ENCODE results near the gene SIPA1L3.
A peak's percentile ranks its signal among the peaks of the same experiment; 100 is the strongest.
"Not testable (repeated sequence)": the region's sequence is repeated elsewhere in the genome, so short reads cannot be mapped to it uniquely, and the experiment has no call there.

Gene SIPA1L3

GRCh38 chr19:37909661-37910199, 2.7 kb downstream of the SIPA1L3 start:
- DNase-seq (ENCODE audit: low read depth) = peak; percentile 13

GRCh38 chr19:37914908-37915307, 7.9 kb downstream of the SIPA1L3 start:
- DNase-seq (ENCODE audit: low read depth) = no peak

- no peak for DNase-seq (ENCODE audit: low read depth)
Measured at GRCh38 chr19:37920591-37921450, 13.8 kb downstream of the SIPA1L3 start.

- DNase-seq (ENCODE audit: low read depth) = not testable (repeated sequence)
Measured at GRCh38 chr19:37924573-37924972, 17.6 kb downstream of the SIPA1L3 start.

- no peak for DNase-seq (ENCODE audit: low read depth)
Measured at GRCh38 chr19:37925212-37925611, 18.2 kb downstream of the SIPA1L3 start.

- DNase-seq (ENCODE audit: low read depth) = no peak
Measured at GRCh38 chr19:37926255-37926654, 19.2 kb downstream of the SIPA1L3 start.

- no peak for DNase-seq (ENCODE audit: low read depth)
Measured at GRCh38 chr19:37926711-37927110, 19.7 kb downstream of the SIPA1L3 start.

- no peak for DNase-seq (ENCODE audit: low read depth)
Measured at GRCh38 chr19:37928527-37929286, 21.7 kb downstream of the SIPA1L3 start.

- DNase-seq (ENCODE audit: low read depth) = no peak
Measured at GRCh38 chr19:37929355-37929923, 22.4 kb downstream of the SIPA1L3 start.

GRCh38 chr19:37930416-37930815, 23.4 kb downstream of the SIPA1L3 start:
- DNase-seq (ENCODE audit: low read depth) = peak; percentile 39

GRCh38 chr19:37931881-37932655, 25.1 kb downstream of the SIPA1L3 start:
- peak; percentile 77 for DNase-seq (ENCODE audit: low read depth)

- peak; percentile 68 for DNase-seq (ENCODE audit: low read depth)
Measured at GRCh38 chr19:37932985-37933936, 26.3 kb downstream of the SIPA1L3 start.

GRCh38 chr19:37933937-37934358, 26.9 kb downstream of the SIPA1L3 start:
- no peak for DNase-seq (ENCODE audit: low read depth)

- DNase-seq (ENCODE audit: low read depth) = no peak
Measured at GRCh38 chr19:37935341-37935740, 28.3 kb downstream of the SIPA1L3 start.

GRCh38 chr19:37936166-37936565, 29.2 kb downstream of the SIPA1L3 start:
- no peak for DNase-seq (ENCODE audit: low read depth)

GRCh38 chr19:37936886-37937285, 29.9 kb downstream of the SIPA1L3 start:
- DNase-seq (ENCODE audit: low read depth) = no peak

GRCh38 chr19:37938353-37938752, 31.3 kb downstream of the SIPA1L3 start:
- DNase-seq (ENCODE audit: low read depth) = no peak

- peak; percentile 32 for DNase-seq (ENCODE audit: low read depth)
Measured at GRCh38 chr19:37941782-37942515, 34.9 kb downstream of the SIPA1L3 start.

- DNase-seq (ENCODE audit: low read depth) = no peak
Measured at GRCh38 chr19:37942516-37942902, 35.5 kb downstream of the SIPA1L3 start.

GRCh38 chr19:37943480-37943879, 36.5 kb downstream of the SIPA1L3 start:
- DNase-seq (ENCODE audit: low read depth) = no peak
